GM19193 (cell line): ENCODE results near the gene CPTP.

Experiments used
- POLR2A ChIP-seq: IDR thresholded peaks from 4 replicates; pipeline ENCODE4 v1.6.1; 2011; ENCODE audit not compliant: insufficient read depth, insufficient read length; ENCODE audit errors: extremely low read depth

CPTP gene

DNA sequence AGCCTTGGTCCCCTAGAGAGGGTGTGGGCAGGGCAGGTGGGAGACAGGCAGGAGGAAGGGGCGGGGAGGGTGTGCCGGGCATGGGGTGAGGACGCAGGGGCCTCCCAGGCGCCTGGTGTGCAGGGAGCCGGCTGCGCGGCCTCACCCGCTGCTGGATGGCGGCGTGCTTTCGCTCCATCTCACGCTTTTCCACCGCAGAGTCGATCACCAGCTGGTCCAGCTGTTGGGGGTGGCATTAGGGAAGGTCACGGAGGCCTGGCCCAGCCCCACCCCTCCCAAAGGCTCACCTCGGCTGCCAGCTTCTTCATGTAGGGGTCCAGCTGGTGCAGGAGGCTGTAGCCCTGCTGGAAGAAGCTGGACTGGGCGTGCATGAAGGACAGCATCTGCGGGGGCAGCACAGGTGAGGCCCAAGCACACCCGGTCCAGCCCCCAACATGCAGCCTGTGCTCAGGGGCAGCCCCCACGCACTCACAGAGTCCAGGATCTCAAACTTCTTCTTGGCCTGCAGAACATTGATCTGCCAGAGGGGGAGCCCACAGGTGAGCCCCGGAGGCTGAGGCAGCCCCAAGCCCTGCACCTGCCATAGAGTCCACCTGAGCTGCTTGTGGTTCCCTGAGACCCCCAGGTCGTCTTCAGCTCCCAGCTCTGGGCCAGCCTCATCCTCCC, 24.8 kb upstream of the CPTP start:
- TF ChIP-seq POLR2A, result no peak

DNA sequence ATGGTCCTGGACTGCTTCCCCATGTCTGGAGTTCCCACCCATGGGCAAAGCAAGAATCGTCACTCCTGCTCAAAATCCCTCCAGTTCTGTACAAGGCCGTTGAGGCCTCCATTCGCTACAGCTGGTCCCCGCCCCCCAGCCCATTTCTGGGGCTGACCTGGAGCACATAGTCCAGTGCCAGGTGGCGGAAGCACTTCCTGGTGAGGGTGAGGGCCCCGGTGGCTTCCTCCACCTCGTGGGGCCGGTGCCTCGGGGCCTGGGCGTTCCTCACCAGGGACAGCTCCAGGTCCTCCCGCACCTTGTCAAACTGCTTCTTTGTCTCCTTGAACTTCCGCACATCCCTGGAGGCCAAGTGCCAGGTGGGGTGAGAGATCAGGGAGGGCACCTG, 24.3 kb upstream of the CPTP start:
- TF ChIP-seq POLR2A, result no peak

DNA sequence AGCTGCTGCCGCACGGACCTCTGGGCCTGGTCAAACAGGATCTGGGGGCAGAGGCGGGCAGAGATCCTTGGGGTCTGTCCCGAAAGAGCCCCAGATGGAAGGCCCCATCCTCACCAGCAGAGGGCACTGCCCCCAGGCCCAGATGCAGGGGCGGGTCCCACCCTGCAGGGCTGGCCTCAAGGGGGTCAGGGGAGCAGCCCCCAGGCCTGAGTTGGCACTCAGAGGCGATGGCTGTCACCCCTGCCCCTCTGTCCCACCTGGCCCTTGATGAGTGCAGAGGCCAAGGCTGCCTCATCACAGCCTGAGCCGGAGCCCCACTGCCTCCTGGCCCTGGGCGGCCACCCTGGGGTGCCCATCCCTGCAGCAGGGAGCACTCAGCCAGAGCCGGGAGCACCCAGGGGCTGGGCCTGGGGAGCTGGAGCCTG, 22.6 kb upstream of the CPTP start:
- TF ChIP-seq POLR2A, result no peak

DNA sequence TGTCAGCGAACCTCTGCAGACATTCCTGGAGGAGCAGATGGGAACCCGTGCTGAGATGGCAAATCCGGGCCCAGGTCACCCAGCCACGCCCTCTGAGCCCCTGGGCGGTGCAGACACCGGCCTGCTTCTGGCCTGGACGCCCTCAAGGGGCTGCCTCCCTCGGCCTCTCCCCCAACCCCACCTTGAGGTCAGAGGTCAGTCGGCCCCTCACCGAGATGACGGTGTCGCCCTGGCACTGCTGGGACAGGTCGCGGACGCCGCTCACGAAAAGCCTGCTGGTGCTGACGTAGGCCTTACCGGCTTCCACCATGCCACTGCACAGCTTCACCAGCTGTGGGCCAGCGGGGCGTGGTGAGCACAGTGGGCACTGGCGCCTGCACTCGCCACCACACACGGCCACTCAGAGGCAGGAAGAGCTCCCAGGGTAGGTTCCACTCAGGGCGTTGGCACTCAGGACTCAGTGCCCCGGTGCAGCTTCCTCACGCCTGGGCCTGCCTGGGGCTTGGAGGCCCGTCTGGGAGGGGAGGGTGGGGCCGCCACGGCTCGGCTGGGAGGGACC, 21.6 kb upstream of the CPTP start:
- TF ChIP-seq POLR2A, result no peak

DNA sequence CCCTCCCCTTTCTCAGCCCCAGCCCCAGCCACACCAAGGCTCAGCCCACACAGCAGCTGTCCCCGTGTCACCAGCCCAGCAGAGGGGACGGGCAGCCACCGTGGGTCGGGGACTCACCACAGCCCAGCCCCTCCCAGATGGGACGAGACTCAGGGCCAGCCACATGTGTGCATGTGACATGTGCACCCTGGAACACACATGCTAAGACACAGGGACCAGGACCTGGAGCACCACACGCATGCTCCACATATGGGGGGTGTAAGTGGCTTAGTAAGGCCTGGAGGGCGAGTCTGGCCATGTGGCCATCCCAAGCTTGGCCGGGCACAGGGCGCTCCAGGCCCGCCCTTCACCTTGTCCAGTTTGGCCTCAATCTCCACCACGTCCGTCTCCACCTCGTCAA, 20.9 kb upstream of the CPTP start:
- no peak for TF ChIP-seq POLR2A

DNA sequence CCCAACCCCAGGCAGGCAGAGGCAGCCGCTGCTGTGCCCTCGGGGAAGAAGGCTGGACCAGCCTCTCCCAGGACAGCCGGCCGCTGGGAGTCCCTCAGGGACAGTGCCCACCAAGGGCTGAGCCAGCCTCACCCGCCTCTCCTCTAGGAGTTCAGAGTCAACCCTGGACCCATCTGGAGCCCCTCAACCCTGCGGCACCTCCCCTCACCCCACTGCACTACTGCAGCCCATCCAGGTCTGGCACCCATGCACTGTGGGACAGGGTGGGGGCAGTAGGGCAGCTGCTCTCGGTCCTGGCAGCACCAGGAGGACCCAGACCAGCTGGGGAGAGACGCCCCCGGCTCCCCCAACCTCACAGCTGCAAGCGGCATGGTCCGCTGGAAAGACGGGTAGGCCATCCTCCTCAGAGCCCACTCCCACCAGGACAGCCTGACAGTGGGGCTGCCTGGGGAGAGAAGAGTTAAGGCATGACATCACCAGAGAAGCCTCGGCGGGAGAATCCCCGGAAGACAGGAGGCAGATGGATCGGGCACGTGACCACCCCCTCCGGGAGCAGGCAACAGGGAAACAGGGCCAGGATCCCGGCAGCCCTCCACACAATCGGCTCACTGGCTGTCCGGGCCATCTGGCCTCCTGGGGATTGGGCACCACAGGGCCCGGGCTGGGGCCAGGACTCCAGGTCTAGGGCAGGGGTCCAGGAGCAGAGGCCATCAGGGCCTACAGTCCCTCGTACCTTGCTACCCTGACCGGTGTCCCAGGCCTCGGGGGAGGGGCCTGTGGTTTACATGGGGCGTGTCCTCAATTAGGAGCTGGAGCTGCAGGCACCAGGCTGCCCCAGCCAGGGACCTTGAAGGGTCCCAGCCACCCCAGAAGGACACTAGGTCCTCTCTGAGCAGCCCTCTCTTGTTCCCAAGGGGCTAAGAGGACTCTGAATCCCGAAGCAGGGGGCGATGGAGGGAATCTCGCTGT, 20.0 kb upstream of the CPTP start:
- TF ChIP-seq POLR2A, result no peak

DNA sequence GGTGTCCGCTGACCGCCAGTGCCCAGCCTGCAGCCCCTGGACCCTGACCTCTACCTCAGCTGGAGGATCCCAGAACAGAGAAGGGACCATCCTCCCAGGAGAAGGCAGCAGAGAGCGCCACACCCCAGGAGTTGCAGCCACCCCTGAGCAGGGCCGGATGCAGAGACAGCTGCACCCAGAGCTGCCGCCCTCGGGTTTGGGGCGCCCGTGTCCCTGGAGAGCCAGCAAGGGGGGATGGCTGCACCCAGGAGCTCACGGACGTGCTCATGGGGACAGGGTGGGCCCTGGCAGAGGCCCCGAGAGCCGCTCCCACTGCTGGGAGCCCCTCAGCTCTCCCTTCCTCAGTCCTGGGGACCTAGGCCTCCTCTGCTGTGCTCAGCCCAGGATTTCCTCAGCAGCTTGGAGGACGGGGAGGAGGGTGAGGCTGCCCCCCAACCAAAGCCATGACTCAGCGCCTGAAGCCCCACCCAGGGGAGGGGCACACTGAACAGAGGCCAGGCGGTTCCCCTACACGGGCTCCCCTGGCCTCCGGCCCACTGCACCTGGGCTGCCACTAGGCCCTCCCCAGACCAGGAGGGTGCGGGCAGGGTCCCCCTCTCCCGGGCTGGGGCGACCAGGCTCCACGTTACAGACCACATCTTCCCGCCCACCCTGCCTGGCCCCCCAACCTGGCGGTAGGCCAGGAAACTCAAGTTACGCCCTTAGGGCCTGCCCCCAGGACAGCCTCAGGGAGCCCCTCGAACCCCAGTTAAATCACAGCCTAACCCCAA, 19.1 kb upstream of the CPTP start:
- TF ChIP-seq POLR2A, result peak; percentile 23

DNA sequence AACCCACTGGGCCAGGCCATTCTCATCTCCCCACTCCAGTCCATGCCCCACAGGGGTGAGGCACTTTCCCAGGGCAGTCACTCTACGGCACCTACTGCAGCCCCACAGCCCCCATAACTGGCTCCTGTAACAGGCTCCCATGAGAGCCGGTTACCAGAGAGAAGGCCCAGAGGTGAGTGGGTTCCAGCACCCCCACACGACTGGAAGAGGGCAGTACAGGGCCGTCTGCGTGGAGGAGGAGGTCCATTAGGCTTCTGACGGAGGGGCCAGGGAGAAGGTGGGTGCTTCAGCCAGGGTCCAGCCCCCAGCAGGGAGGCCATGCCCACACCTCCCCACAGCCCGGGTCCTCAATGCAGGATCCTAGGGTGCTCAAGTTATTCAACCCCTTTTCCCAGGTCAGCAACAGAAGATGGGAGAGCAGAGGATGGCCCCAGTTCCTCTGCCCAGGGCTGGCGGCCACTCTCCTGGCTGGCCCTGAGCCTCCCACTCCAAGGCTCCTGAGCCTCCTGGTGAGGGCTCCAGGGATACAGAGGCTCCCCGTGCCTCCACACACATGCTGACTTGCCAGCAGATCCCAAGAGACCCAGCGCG, 18.4 kb upstream of the CPTP start:
- no peak for TF ChIP-seq POLR2A

DNA sequence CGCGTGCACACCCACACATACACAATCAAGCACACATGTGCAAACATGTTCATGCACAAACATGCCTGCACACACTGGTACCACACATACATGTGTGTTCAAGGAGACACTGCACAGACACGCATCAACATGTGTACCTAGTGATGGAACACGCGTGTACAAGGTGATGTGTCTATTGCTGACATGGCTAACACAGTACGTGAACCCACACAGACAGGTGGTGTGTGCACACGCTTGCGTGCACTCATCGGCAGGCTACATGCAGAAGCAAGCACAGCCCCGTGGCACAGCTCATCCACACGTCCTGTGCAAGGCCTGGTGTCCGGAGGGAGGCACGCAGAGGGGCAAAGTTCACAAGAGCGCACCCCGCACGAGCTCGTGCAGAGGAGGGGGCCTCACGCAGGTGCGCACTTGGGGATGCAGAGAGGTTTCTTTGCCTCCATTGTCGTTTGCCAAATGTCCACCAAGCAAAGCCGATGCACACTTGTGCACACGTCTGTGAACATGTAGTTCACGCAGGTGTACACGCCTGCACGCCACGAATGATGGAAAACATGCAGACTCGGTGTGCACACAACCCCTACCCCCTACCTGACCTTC, 17.8 kb upstream of the CPTP start:
- TF ChIP-seq POLR2A, result no peak

DNA sequence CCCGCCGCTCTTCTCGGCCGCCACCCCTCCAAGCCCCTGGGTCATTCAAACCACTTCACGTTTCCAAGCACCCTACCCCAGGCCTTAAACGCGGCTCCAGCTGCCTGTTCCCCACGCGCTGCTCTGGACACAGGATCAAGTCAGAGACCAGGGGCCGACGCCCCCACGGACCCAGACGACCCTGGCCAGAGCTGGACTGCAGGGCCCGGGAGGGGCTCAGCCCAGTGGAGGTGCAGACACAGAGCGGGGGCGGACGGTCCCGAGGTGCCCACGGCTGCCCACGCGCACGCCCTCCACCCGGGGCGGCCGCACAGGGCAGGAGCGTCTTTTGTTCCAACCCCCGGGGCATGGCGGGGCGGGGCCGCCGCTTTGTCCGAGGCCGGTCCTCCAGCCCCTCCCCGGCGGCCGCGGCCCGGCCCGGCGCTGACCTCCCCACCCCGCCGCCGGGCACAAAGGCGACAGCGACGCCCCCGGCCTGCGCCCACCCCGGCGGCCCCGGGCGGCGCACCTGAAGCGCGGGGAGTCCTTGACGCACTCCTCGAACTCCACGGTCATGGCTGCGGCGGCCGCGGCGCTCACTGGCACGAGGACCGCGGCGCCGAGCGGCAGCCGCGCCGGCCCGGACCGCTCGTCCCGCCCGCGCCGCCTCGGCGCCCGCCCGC, 17.2 kb upstream of the CPTP start:
- no peak for TF ChIP-seq POLR2A

DNA sequence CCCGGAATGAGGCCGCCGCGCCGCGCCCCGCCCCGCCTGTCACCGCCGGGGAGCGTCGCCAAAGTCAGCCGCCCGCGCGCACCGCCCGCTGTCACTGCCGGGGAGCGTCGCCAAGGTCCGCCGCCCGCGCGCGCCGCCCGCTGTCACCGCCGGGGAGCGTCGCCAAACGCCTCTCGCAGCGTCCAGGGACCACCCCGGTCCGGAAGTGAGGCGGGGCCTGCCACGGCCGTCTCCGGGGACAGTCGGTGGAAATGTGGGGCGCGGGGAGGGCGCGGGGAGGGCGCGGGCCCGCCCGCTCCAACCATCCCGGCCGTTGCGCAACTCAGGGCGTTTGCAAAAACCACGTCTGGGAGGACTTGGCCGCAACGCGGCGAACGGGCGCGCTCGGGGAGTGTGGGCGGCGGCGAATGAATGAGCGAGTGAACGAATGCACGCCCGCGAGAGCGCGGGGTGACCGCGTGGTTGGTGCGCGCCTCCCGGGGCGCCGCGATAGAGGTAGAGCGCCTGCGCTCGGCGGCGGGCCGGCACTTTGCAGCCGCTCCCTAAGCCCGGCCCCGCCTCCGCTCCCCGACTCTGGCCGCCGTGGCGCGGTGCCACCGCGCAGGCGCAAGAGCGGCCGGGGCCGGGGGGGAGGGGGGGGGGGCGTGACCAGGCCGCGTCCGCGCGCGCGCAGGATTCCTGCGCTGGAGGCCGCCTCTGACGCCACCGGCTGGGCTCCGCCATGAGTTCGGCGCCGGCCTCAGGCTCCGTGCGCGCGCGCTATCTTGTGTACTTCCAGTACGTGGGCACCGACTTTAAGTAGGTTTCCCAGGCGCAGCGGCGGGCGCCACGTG, 16.5 kb upstream of the CPTP start, which contains the start of the genes ACAP3 and PUSL1:
TSS of gene ACAP3 (minus strand) at position 8 of the 833 bp plus-strand sequence. CDS start 115 bp downstream, outside the sequence.
TSS of gene PUSL1 (plus strand) at position 675 of the 833 bp plus-strand sequence. CDS start at position 722, 47 bp downstream.
- TF ChIP-seq POLR2A, result peak; percentile 63

DNA sequence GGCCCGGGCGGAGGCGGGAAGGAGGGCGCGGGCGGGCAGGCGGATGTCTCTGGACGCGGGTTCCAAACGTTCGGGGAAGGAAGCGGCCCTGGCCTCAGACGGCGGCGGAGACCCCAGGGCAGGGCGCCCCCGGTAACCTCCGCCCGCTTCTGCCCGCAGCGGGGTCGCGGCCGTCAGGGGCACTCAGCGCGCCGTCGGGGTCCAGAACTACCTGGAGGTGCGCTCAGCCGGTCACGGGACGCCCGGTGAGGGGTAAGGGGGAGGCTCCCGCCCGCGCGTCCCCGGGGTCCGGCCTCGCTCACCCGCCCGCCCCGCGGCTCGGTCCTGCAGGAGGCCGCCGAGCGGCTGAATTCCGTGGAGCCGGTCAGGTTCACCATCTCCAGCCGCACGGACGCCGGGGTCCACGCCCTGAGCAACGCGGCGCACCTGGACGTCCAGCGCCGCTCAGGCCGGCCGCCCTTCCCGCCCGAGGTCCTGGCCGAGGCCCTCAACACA, 15.8 kb upstream of the CPTP start:
- TF ChIP-seq POLR2A, result no peak

DNA sequence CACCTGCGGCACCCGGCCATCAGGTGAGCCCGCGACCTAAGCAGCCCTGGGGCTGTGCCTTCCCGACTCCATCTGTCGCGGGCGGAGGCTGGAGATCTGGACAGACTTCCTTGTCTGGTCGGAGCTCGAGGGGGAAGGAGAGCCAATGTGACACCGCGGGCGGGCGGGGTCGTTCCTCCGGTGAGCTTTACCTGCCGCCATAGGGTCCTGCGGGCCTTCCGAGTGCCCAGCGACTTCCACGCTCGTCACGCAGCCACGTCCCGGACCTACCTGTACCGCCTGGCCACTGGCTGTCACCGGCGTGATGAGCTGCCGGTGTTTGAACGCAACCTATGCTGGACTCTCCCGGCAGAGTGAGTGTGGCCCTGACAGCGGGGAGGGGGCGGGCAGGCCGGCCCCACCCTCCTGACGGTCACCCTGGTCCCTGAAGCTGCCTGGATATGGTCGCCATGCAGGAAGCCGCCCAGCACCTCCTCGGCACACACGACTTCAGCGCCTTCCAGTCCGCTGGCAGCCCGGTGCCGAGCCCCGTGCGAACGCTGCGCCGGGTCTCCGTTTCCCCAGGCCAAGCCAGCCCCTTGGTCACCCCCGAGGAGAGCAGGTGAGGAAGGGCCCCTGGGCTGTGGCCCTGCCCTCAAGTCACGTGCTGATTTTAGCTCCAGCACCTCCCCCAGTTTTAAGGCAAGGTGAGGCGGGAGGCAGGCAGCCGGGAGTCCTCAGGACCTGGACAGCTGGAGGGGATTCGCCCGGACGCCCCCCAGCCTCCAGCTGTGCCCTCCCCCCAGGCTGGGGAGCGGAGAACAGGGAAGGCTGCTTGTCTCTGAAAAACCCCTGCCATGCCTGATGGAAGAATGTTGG, 15.1 kb upstream of the CPTP start:
- TF ChIP-seq POLR2A, result no peak
